ENCODE results near the gene PCDH8. TPM values are rescaled to one million over a fixed set of nuclear protein-coding genes. Genes with fewer than 3 reads are reported as not detected.

Gene PCDH8
- total RNA-seq, 4 donors from 2014 or later: 0.27 TPM; not detected in 3

- no peaks in the 10 kb centered on the region for H3K9me3 ChIP-seq
- peaks cover 16% of the 10 kb centered on the region for H3K27me3 ChIP-seq
- no peak overlapping the region for H3K27ac ChIP-seq
- ATAC-seq: no peak
- no peak for TF ChIP-seq POLR2A (IDR thresholded peaks at IDR 0.05)
- TF ChIP-seq EP300 (IDR thresholded peaks at IDR 0.05): no peak
- no peak for TF ChIP-seq CTCF (IDR thresholded peaks at IDR 0.05)
- TF ChIP-seq POLR2AphosphoS5 (IDR thresholded peaks at IDR 0.05): no peak
- H3K36me3 ChIP-seq: no peaks in the 10 kb centered on the region
- no peak overlapping the region for H3K4me3 ChIP-seq
- 73 to 100% methylated on average over 1 to 2 of the region's 2 CpGs for WGBS, 2 donors (ENCODE audit: low coverage in 1 of 2)
- no peaks in the 10 kb centered on the region for H3K4me1 ChIP-seq
Measured at GRCh38 chr13:52797176-52797575, 51.3 kb downstream of the PCDH8 start.

- H3K4me3 ChIP-seq: no peak overlapping the region
- no peaks in the 10 kb centered on the region for H3K36me3 ChIP-seq
- H3K27ac ChIP-seq: no peak overlapping the region
- H3K9me3 ChIP-seq: no peaks in the 10 kb centered on the region
- ATAC-seq: no peak
- no peaks in the 10 kb centered on the region for H3K4me1 ChIP-seq
- peaks cover 22% of the 10 kb centered on the region for H3K27me3 ChIP-seq
- 86 to 92% methylated on average over 2 to 7 of the region's 7 CpGs for WGBS, 2 donors (ENCODE audit: low coverage in 1 of 2)
- TF ChIP-seq CTCF (IDR thresholded peaks at IDR 0.05) (no peak), POLR2AphosphoS5 (IDR thresholded peaks at IDR 0.05) (no peak), EP300 (IDR thresholded peaks at IDR 0.05) (no peak)
Measured at GRCh38 chr13:52794589-52794988, 53.9 kb downstream of the PCDH8 start.

- 55 to 74% methylated on average over 2 to 5 of the region's 7 CpGs for WGBS, 2 donors (ENCODE audit: low coverage in 1 of 2)
- no peak for ATAC-seq
- no peaks in the 10 kb centered on the region for H3K9me3 ChIP-seq
Measured at GRCh38 chr13:52793515-52794061, 54.9 kb downstream of the PCDH8 start.

More at GRCh38 chr13:52793515-52794061, 54.9 kb downstream of the PCDH8 start:
- no peak for TF ChIP-seq POLR2AphosphoS5 (IDR thresholded peaks at IDR 0.05)
- no peak for TF ChIP-seq CTCF (IDR thresholded peaks at IDR 0.05)
- TF ChIP-seq POLR2A (IDR thresholded peaks at IDR 0.05): no peak
- TF ChIP-seq EP300 (IDR thresholded peaks at IDR 0.05): no peak
- H3K27ac ChIP-seq: no peak overlapping the region
- no peak overlapping the region for H3K4me3 ChIP-seq
- peaks cover 15% of the 10 kb centered on the region for H3K27me3 ChIP-seq
- H3K36me3 ChIP-seq: no peaks in the 10 kb centered on the region
- H3K4me1 ChIP-seq: no peaks in the 10 kb centered on the region

Small RNA genes lying within 50 kb of the gene (small RNA-seq; reads per million reads assigned to genes)
- 0 reads per million in 4 donors for gene MIR759

Other genes with a start within 250 kb of the PCDH8 start
- 1 to 10 TPM; 2.3 to 4.8 (median 2.8) TPM for gene HNRNPA1L2, start 206.2 kb downstream of the PCDH8 start, total RNA-seq
- gene SUGT1, start 195.8 kb downstream of the PCDH8 start, total RNA-seq: 10 to 100 TPM; 31.9 to 53.7 (median 48.9) TPM
- not detected for gene CNMD, start 108.8 kb downstream of the PCDH8 start, total RNA-seq
- gene OLFM4, start 180.2 kb upstream of the PCDH8 start, total RNA-seq: under 1 TPM in 2 of 4 donors, not detected in 2; 0.13 to 0.82 TPM

All from gastroesophageal sphincter (tissue), 4 donors.